ENCODE data around the gene ARID4A. TPM values are rescaled to one million over a fixed set of nuclear protein-coding genes. Genes with fewer than 3 reads are reported as not detected.
A peak's percentile ranks its signal among the peaks of the same experiment; 100 is the strongest.
"Not testable (repeated sequence)": the region's sequence is repeated elsewhere in the genome, so short reads cannot be mapped to it uniquely, and the experiment has no call there.

Gene ARID4A, protein sequence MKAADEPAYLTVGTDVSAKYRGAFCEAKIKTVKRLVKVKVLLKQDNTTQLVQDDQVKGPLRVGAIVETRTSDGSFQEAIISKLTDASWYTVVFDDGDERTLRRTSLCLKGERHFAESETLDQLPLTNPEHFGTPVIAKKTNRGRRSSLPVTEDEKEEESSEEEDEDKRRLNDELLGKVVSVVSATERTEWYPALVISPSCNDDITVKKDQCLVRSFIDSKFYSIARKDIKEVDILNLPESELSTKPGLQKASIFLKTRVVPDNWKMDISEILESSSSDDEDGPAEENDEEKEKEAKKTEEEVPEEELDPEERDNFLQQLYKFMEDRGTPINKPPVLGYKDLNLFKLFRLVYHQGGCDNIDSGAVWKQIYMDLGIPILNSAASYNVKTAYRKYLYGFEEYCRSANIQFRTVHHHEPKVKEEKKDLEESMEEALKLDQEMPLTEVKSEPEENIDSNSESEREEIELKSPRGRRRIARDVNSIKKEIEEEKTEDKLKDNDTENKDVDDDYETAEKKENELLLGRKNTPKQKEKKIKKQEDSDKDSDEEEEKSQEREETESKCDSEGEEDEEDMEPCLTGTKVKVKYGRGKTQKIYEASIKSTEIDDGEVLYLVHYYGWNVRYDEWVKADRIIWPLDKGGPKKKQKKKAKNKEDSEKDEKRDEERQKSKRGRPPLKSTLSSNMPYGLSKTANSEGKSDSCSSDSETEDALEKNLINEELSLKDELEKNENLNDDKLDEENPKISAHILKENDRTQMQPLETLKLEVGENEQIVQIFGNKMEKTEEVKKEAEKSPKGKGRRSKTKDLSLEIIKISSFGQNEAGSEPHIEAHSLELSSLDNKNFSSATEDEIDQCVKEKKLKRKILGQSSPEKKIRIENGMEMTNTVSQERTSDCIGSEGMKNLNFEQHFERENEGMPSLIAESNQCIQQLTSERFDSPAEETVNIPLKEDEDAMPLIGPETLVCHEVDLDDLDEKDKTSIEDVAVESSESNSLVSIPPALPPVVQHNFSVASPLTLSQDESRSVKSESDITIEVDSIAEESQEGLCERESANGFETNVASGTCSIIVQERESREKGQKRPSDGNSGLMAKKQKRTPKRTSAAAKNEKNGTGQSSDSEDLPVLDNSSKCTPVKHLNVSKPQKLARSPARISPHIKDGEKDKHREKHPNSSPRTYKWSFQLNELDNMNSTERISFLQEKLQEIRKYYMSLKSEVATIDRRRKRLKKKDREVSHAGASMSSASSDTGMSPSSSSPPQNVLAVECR
- polyA plus RNA-seq, result 1 to 10 TPM; 4.2 to 7.1 TPM

DNA sequence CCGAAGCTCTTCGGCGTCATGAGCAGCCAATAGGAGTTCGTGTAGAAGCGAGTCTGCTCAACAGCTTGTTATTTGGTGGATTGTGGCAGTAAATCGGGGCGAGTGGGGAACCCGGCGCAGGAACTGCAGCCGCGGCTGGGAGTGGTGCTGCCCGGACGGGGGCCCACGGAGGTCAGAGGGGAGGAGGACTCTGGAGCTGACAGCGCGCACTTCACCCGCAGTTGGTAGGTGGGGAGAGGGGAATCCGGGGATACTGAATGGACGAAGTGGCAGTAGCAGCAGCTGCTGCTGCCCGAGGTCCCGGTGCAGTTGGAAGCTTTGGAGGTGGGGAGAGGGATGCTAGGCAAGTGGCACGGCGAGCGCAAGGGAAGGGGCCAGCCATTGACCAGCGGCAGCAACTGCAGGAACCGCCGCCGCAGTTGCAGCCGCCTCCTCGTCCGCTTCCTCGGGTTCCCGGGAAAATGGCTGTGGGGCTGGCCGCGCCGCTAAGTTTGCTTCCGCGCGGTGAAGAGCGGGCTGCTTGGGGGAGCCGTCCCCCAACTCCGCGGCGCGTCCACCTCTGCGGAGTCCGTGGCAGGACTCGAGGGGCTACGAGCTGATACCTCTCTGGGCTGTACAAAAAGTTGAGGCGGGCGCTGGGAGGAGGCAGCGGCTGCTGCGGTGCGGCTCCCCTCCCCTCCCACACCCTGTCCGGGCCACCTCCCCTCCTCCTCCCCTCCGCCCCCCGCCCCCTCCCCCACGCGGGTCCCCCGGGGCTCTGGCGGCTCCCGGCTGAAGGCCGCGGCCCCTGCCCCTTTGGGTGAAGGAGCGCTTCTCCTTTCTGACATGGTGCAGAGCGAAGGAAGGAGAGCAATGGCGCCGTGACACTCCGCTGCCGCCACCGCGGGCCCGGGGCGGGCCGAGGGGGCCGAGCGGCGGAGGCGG, at the start of gene ARID4A:
Gene ARID4A, plus strand, starts transcription at position 79 of the 924 bp plus-strand sequence. CDS start 1,300 bp downstream, outside the sequence.
- no peaks in the 10 kb centered on the region for H3K9me3 ChIP-seq (ENCODE audit: control insufficient read depth in 2 of 2, insufficient read depth in 1 of 2, low read depth in 1 of 2, low read length in 1 of 2)
- no peaks in the 10 kb centered on the region for H3K27me3 ChIP-seq (ENCODE audit: control insufficient read depth in 1 of 2, insufficient read depth in 2 of 2, low read length in 2 of 2)
- 0 to 1% methylated on average over 57 to 79 of the region's 79 CpGs for WGBS, 2 donors
- H3K4me1 ChIP-seq (ENCODE audit: control insufficient read depth in 2 of 2, insufficient read depth in 2 of 2, low read length in 1 of 2), result peaks cover 0 to 1% of the 10 kb centered on the region in 2 donors
- peak within 1 kb of the TSS; percentile 86 to 91 for H3K4me3 ChIP-seq (ENCODE audit: low read depth in 1 of 2, low read length in 2 of 2)
- peak within 1 kb of the TSS; percentile 98 to 100 for H3K27ac ChIP-seq (ENCODE audit: low read depth in 2 of 2, low read length in 1 of 2)
- peaks cover 4 to 6% of the 10 kb centered on the region in 2 donors for H3K36me3 ChIP-seq (ENCODE audit: control insufficient read depth in 2 of 2, insufficient read depth in 2 of 2, low read length in 1 of 2)

DNA sequence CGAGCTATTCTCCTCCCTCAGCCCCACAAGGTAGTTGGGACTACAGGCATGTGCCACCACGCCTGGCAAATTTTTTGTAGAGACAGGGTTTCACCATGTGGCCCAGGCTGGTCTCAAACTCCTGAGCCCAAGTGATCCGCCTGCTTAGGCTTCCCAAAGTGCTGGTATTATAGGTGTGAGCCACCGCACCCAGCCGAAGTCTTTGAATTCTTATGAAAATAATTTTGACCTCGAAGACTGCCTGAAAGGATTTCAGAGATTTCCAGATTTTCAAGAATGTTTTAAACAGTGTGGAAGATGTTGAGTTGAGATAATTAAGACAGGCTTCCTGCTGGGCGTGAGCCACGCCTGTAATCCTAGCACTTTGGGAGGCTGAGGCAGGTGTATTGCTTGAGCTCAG, 48.7 kb upstream of the ARID4A start:
- peaks cover 0 to 2% of the 10 kb centered on the region in 2 donors for H3K36me3 ChIP-seq (ENCODE audit: control insufficient read depth in 2 of 2, insufficient read depth in 2 of 2, low read length in 1 of 2)
- H3K27ac ChIP-seq (ENCODE audit: low read depth in 2 of 2, low read length in 1 of 2), result no peak overlapping the region
- no peaks in the 10 kb centered on the region for H3K4me1 ChIP-seq (ENCODE audit: control insufficient read depth in 2 of 2, insufficient read depth in 2 of 2, low read length in 1 of 2)
- no peaks in the 10 kb centered on the region for H3K27me3 ChIP-seq (ENCODE audit: control insufficient read depth in 1 of 2, insufficient read depth in 2 of 2, low read length in 2 of 2)
- H3K9me3 ChIP-seq (ENCODE audit: control insufficient read depth in 2 of 2, insufficient read depth in 1 of 2, low read depth in 1 of 2, low read length in 1 of 2), result no peaks in the 10 kb centered on the region
- H3K4me3 ChIP-seq (ENCODE audit: low read depth in 1 of 2, low read length in 2 of 2), result no peak overlapping the region
- 94 to 97% methylated on average over 8 of the region's 8 CpGs for WGBS, 2 donors

DNA sequence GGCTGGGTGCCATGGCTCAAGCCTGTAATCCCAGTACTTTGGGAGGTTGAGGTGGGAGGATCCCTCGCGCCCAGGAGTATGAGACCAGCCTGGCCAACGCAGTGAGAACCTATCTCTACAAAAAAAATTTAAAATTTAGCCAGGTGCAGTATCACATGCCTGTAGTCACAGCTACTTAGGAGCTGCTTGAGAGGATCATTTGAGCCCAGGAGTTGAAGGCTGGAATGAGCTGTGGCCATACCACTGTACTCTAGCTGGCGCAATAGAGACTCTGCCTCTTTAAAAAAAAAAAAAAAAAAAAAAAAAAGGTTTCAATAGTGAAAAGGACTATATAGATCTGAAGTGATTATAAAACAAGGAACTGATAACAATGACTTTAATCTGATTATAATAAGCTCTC, 40.2 kb upstream of the ARID4A start:
- Histone ChIP-seq H3K9me3 (ENCODE audit: control insufficient read depth in 2 of 2, insufficient read depth in 1 of 2, low read depth in 1 of 2, low read length in 1 of 2) (no peaks in the 10 kb centered on the region), H3K4me1 (ENCODE audit: control insufficient read depth in 2 of 2, insufficient read depth in 2 of 2, low read length in 1 of 2) (no peaks in the 10 kb centered on the region), H3K27ac (ENCODE audit: low read depth in 2 of 2, low read length in 1 of 2) (no peak overlapping the region), H3K36me3 (ENCODE audit: control insufficient read depth in 2 of 2, insufficient read depth in 2 of 2, low read length in 1 of 2) (peaks cover 0 to 7% of the 10 kb centered on the region in 2 donors), H3K27me3 (ENCODE audit: control insufficient read depth in 1 of 2, insufficient read depth in 2 of 2, low read length in 2 of 2) (no peaks in the 10 kb centered on the region), H3K4me3 (ENCODE audit: low read depth in 1 of 2, low read length in 2 of 2) (no peak overlapping the region)
- 95 to 96% methylated on average over 4 of the region's 4 CpGs for WGBS, 2 donors

DNA sequence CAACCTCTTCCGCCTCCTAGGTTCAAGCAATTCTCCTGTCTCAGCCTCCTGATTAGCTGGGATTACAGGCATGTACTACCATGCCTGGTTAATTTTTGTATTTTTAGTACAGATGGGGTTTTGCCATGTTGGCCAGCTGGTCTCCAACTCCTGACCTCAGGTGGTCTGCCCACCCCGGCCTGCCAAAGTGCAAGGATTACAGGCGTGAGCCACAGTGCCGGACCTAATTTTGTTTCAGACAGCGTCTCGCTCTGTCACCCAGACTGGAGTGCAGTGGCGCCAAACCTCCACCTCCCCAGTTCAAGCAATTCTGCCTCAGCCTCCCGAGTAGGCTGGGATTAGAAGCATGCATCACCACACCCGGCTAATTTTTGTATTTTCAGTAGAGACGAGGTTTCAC, 36.4 kb upstream of the ARID4A start:
- H3K27me3 ChIP-seq (ENCODE audit: control insufficient read depth in 1 of 2, insufficient read depth in 2 of 2, low read length in 2 of 2); H3K4me3 ChIP-seq (ENCODE audit: low read depth in 1 of 2, low read length in 2 of 2); H3K9me3 ChIP-seq (ENCODE audit: control insufficient read depth in 2 of 2, insufficient read depth in 1 of 2, low read depth in 1 of 2, low read length in 1 of 2); H3K4me1 ChIP-seq (ENCODE audit: control insufficient read depth in 2 of 2, insufficient read depth in 2 of 2, low read length in 1 of 2); H3K27ac ChIP-seq (ENCODE audit: low read depth in 2 of 2, low read length in 1 of 2); H3K36me3 ChIP-seq (ENCODE audit: control insufficient read depth in 2 of 2, insufficient read depth in 2 of 2, low read length in 1 of 2): not testable (repeated sequence)
- 92 to 93% methylated on average over 10 of the region's 10 CpGs for WGBS, 2 donors

DNA sequence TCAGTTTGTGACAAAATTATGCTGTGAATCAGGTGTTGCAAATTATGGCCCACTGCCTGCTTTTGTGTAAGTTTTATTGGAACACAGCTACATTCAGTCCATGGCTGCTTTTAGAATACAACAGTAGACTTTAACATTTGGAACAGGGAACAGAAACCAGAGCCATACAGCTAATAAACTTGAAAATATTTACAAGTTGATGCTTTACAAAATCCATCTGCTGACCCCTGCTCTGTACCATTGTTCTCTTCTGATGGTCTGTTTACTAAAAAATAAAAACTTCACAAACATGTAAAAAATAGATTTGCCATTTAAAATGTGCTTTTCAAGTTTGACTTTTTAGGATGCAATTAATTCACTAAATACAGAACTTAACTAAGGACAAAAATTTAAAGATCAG, 33.0 kb upstream of the ARID4A start:
- H3K9me3 ChIP-seq (ENCODE audit: control insufficient read depth in 2 of 2, insufficient read depth in 1 of 2, low read depth in 1 of 2, low read length in 1 of 2), result no peaks in the 10 kb centered on the region
- H3K27ac ChIP-seq (ENCODE audit: low read depth in 2 of 2, low read length in 1 of 2), result no peak overlapping the region
- H3K4me3 ChIP-seq (ENCODE audit: low read depth in 1 of 2, low read length in 2 of 2), result no peak overlapping the region
- H3K4me1 ChIP-seq (ENCODE audit: control insufficient read depth in 2 of 2, insufficient read depth in 2 of 2, low read length in 1 of 2), result no peaks in the 10 kb centered on the region
- H3K36me3 ChIP-seq (ENCODE audit: control insufficient read depth in 2 of 2, insufficient read depth in 2 of 2, low read length in 1 of 2), result peaks cover 0 to 9% of the 10 kb centered on the region in 2 donors
- no peaks in the 10 kb centered on the region for H3K27me3 ChIP-seq (ENCODE audit: control insufficient read depth in 1 of 2, insufficient read depth in 2 of 2, low read length in 2 of 2)

DNA sequence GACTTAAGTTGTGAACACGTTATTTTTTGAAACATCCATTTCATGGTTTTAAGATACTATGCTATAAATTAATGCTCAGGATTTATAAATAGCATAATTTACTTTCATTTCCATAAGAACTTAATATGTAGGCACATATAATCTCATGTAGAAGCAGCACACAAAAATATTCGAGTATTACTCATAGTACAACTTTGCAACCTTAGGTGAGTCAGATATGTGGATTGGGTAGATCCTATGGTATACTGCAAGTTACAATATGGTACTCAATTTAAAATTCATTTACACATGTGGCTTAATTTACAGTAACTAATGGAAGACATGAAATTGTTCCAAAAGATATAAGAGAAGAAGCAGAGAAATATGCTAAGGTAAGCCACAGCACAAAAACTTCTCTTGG, 27.7 kb upstream of the ARID4A start:
- Histone ChIP-seq H3K4me3 (ENCODE audit: low read depth in 1 of 2, low read length in 2 of 2) (no peak overlapping the region), H3K36me3 (ENCODE audit: control insufficient read depth in 2 of 2, insufficient read depth in 2 of 2, low read length in 1 of 2) (peaks cover 3 to 8% of the 10 kb centered on the region in 2 donors), H3K27me3 (ENCODE audit: control insufficient read depth in 1 of 2, insufficient read depth in 2 of 2, low read length in 2 of 2) (no peaks in the 10 kb centered on the region), H3K4me1 (ENCODE audit: control insufficient read depth in 2 of 2, insufficient read depth in 2 of 2, low read length in 1 of 2) (no peaks in the 10 kb centered on the region), H3K9me3 (ENCODE audit: control insufficient read depth in 2 of 2, insufficient read depth in 1 of 2, low read depth in 1 of 2, low read length in 1 of 2) (no peaks in the 10 kb centered on the region), H3K27ac (ENCODE audit: low read depth in 2 of 2, low read length in 1 of 2) (no peak overlapping the region)
- 71 to 72% methylated on average over 2 of the region's 2 CpGs for WGBS, 2 donors

DNA sequence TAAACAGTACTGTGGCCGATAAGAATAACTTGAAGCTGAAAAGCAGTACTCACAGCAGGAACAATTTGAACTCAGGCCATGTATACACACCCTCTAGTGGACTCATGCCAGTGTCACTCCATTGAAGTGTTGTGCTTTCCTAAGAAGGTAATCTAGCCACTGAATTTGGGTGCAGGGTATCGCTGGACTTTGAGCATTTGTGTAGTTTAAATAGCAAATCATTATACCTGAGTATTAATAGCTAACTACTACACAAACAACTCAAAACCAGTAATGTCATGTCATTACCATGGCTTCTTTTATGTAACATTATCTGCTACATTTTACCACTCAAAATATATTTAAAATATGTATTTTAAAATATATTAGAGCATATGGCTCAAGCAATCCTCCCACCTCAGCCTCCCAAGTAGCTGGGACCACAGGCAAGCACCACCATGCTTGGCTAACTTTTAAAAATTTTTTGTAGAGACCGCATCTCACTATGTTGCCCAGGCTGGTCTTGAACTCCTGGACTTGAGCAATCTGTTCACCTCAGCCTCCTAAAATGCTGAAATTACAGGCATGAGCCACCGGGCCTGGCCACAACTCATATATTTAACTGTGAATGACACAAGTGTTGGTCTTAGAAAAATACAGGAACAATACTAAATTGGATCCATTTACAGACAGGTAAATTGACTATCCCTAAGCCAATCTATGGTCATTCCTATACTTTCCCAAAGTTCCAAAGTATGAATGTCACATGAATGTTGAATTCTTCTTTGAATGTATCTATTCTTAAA, 25.6 kb upstream of the ARID4A start:
- Histone ChIP-seq H3K27ac (ENCODE audit: low read depth in 2 of 2, low read length in 1 of 2) (no peak overlapping the region), H3K36me3 (ENCODE audit: control insufficient read depth in 2 of 2, insufficient read depth in 2 of 2, low read length in 1 of 2) (peaks cover 3 to 8% of the 10 kb centered on the region in 2 donors), H3K4me3 (ENCODE audit: low read depth in 1 of 2, low read length in 2 of 2) (no peak overlapping the region)

DNA sequence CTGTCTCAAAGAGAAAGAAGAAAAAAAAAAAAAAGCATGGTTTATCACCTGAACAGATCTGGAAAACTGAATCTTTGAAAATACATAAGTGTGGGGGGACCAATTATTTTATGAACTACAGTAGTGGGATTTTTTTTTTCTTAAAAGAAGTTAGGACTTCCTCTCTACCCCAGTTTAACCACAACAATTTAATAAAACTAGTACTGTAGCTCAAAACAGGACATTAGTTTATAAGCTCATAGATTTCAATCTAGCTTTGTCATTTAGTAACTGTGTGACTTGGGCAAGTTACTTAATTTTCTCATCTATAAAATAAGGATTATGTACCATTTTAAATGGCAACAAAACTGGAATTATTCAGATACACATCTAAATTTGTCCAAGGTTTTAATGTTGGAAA, 23.5 kb upstream of the ARID4A start:
- Histone ChIP-seq H3K36me3 (ENCODE audit: control insufficient read depth in 2 of 2, insufficient read depth in 2 of 2, low read length in 1 of 2) (peaks cover 3 to 7% of the 10 kb centered on the region in 2 donors), H3K27me3 (ENCODE audit: control insufficient read depth in 1 of 2, insufficient read depth in 2 of 2, low read length in 2 of 2) (no peaks in the 10 kb centered on the region), H3K27ac (ENCODE audit: low read depth in 2 of 2, low read length in 1 of 2) (no peak overlapping the region)

More for the DNA sequence above, 25.6 kb upstream of the ARID4A start:
- Histone ChIP-seq H3K4me1 (ENCODE audit: control insufficient read depth in 2 of 2, insufficient read depth in 2 of 2, low read length in 1 of 2) (no peaks in the 10 kb centered on the region), H3K9me3 (ENCODE audit: control insufficient read depth in 2 of 2, insufficient read depth in 1 of 2, low read depth in 1 of 2, low read length in 1 of 2) (no peaks in the 10 kb centered on the region), H3K27me3 (ENCODE audit: control insufficient read depth in 1 of 2, insufficient read depth in 2 of 2, low read length in 2 of 2) (no peaks in the 10 kb centered on the region)
- 67% methylated on average over 4 of the region's 4 CpGs for WGBS, 2 donors

More for the DNA sequence above, 23.5 kb upstream of the ARID4A start:
- no peak overlapping the region for H3K4me3 ChIP-seq (ENCODE audit: low read depth in 1 of 2, low read length in 2 of 2)
- no peaks in the 10 kb centered on the region for H3K9me3 ChIP-seq (ENCODE audit: control insufficient read depth in 2 of 2, insufficient read depth in 1 of 2, low read depth in 1 of 2, low read length in 1 of 2)
- no peaks in the 10 kb centered on the region for H3K4me1 ChIP-seq (ENCODE audit: control insufficient read depth in 2 of 2, insufficient read depth in 2 of 2, low read length in 1 of 2)

Measured in esophagus (tissue), 2 donors.